GM12878 (cell line): ENCODE measurements around the gene NFKBIB. TPM values are rescaled to one million over a fixed set of nuclear protein-coding genes. Genes with fewer than 3 reads are reported as not detected.

Experiments
- ATAC-seq: fragments of 200-7000 bp; cut with Tn5 transposase; 3 replicates; pipeline ENCODE4 v1.9.1; 2020; ENCODE audit warnings: mild to moderate bottlenecking, moderate library complexity
- BruUV-seq: library from RNA; stranded (reverse); fragments of 400-500 nt; replicated peaks from 2 replicates; lab custom pipeline; 2021; lab: Mats Ljungman, UMichigan
- CTCF ChIA-PET: fragments of 300-600 bp; sonication (Branson Sonifier 250); formaldehyde crosslinking; extraction: SDS; loops from one replicate; lab custom pipeline; 2021; ENCODE audit warnings: inconsistent platforms; lab: Yijun Ruan, JAX
- POLR2A ChIA-PET: fragments of 350-600 bp; formaldehyde crosslinking; extraction: SDS; loops from one replicate; lab custom pipeline; 2021; ENCODE audit warnings: inconsistent platforms; lab: Charles Lee
- RAD21 ChIA-PET: fragments of 300-600 bp; sonication (Branson Sonifier 250); formaldehyde crosslinking; loops from one replicate; lab custom pipeline; 2023; ENCODE audit warnings: antibody characterized with exemption; ENCODE audit not compliant: unreplicated experiment; lab: Charles Lee
- SMC1A ChIA-PET: fragments of 300-600 bp; sonication (Branson Sonifier 250); formaldehyde crosslinking; loops from one replicate; lab custom pipeline; 2023; ENCODE audit not compliant: unreplicated experiment, uncharacterized antibody; lab: Charles Lee
- DNase-seq: peaks from one replicate; pipeline ENCODE4 v3.0.0-alpha.2; 2011; ENCODE audit warnings: low read depth, low spot score
- FAIRE-seq: peaks from 3 replicates; lab custom pipeline; 2011; peaks lifted over from hg19 to GRCh38; lab: Jason Lieb, UNC
- H2AFZ ChIP-seq: 2 replicates; pipeline ENCODE4 v1.6.0; 2011; ENCODE audit warnings: low read depth, low read length, control low read depth; ENCODE audit not compliant: control insufficient read depth
- H3K27ac ChIP-seq: 2 replicates; pipeline ENCODE4 v1.5.1; 2011; ENCODE audit warnings: control low read depth; ENCODE audit not compliant: control insufficient read depth, insufficient read depth
- H3K27me3 ChIP-seq, 2 experiments: replicated peaks in 1 of 2; 2 replicates each; pipeline versions ENCODE4 v1.6.0 to v1.6.1; 2011; ENCODE audit warnings: low read length in 1 of 2; ENCODE audit not compliant: control insufficient read depth in 2 of 2, insufficient read depth in 2 of 2
- H3K36me3 ChIP-seq, 2 experiments: 2 replicates each; pipeline ENCODE4 v1.5.1; 2011; ENCODE audit warnings: low read length in 1 of 2; ENCODE audit not compliant: control insufficient read depth in 2 of 2, insufficient read depth in 2 of 2
- H3K4me1 ChIP-seq: 2 replicates; pipeline ENCODE4 v1.6.1; 2011; ENCODE audit warnings: mild to moderate bottlenecking, low read length, moderate library complexity, mixed read lengths; ENCODE audit not compliant: control insufficient read depth, insufficient read depth
- H3K4me2 ChIP-seq: 2 replicates; pipeline ENCODE4 v1.6.0; 2011; ENCODE audit warnings: control low read depth; ENCODE audit not compliant: control insufficient read depth, insufficient read depth
- H3K4me3 ChIP-seq: fragments of 200-600 bp; sonication (generic); 2 replicates; pipeline ENCODE4 v1.5.1; 2016
- H3K79me2 ChIP-seq: 2 replicates; pipeline ENCODE4 v1.6.0; 2011; ENCODE audit warnings: low read length; ENCODE audit not compliant: control insufficient read depth, insufficient read depth
- H3K9ac ChIP-seq: 2 replicates; pipeline ENCODE4 v1.8.0; 2011; ENCODE audit warnings: low read length, control low read depth, mixed read lengths; ENCODE audit not compliant: control insufficient read depth, insufficient read depth
- H3K9me3 ChIP-seq: replicated peaks from 3 replicates; pipeline ENCODE4 v1.5.1; 2011; ENCODE audit warnings: mild to moderate bottlenecking, low read length; ENCODE audit not compliant: control insufficient read depth, insufficient read depth
- H4K20me1 ChIP-seq: 2 replicates; pipeline ENCODE4 v1.6.0; 2011; ENCODE audit not compliant: control insufficient read depth, insufficient read depth
- CREM ChIP-seq: IDR thresholded peaks from 2 replicates; pipeline ENCODE4 v1.6.1; 2014; ENCODE audit warnings: antibody characterized with exemption, low read depth
- EZH2 ChIP-seq: IDR thresholded peaks from 2 replicates; pipeline ENCODE4 v1.6.1; 2012; ENCODE audit warnings: low read depth, mild to moderate bottlenecking, control low read depth, inconsistent platforms, low read length, borderline replicate concordance; ENCODE audit not compliant: control insufficient read depth
- FOS ChIP-seq: IDR thresholded peaks from 3 replicates; pipeline ENCODE4 v1.6.1; 2011; ENCODE audit warnings: borderline replicate concordance; ENCODE audit not compliant: insufficient read length; ENCODE audit errors: extremely low read depth
- LARP7 ChIP-seq: fragments of 450-650 bp; IDR thresholded peaks from 2 replicates; pipeline ENCODE4 v1.6.1; 2017; ENCODE audit warnings: mild to moderate bottlenecking
- POLR2AphosphoS5 ChIP-seq: IDR thresholded peaks from 2 replicates; pipeline ENCODE4 v1.6.1; 2011; ENCODE audit warnings: mild to moderate bottlenecking, low read length, inconsistent platforms
- SREBF2 ChIP-seq: IDR thresholded peaks from 2 replicates; pipeline ENCODE4 v1.6.1; 2012; ENCODE audit warnings: mild to moderate bottlenecking, low read length
- SUPT20H ChIP-seq: IDR thresholded peaks from 2 replicates; pipeline ENCODE4 v1.6.1; 2011; ENCODE audit warnings: low read depth, mild to moderate bottlenecking, low read length, moderate library complexity, borderline replicate concordance; ENCODE audit not compliant: control insufficient read depth
- TCF7 ChIP-seq: IDR thresholded peaks from 2 replicates; pipeline ENCODE4 v1.6.1; 2014; ENCODE audit warnings: antibody characterized with exemption, borderline replicate concordance
- WGBS: methylation state at CpG from one replicate; pipeline ENCODE4 v1.1.6; 2016; ENCODE audit warnings: low lambda C conversion rate; ENCODE audit not compliant: insufficient replicate concordance, insufficient coverage; ENCODE audit errors: missing lambda C conversion rate; 5-methylcytosine and 5-hydroxymethylcytosine counted together
- in situ Hi-C: fragments of 300-500 bp; cut with MboI; formaldehyde crosslinking; loops from 9 replicates; pipeline ENCODE4 v1.14.3; 2018; ENCODE audit warnings: mixed read lengths
- intact Hi-C: fragments of 100-400 bp; cut with micrococcal nuclease; formaldehyde crosslinking; loops from one replicate; pipeline ENCODE4 v1.14.2; 2022; ENCODE audit not compliant: unreplicated experiment
- polyA plus RNA-seq, 11 experiments: library from polyadenylated mRNA; depleted of rRNA in 4 of 11; unstranded in 6 of 11; stranded (reverse) in 5 of 11; fragments of >200 nt; fragmentation: Nextera tagmentation in 4 of 11; fragmentation: Illumina TruSeq in 1 of 11; extraction: Ambion mirVana in 4 of 11; extraction: Trizol in 1 of 11; gene quantifications; 1 replicate in 1 of 11; 2 replicates in 10 of 11; pipeline versions ENCODE4 v1.2.1 to v1.2.3, GENCODE V29; 2011 to 2016; ENCODE audit warnings: inconsistent platforms in 2 of 11, missing spikeins in 2 of 11, low read depth in 1 of 11
- total RNA-seq, 4 experiments: library from RNA; depleted of rRNA in 3 of 4; stranded (reverse); fragments of >200 nt in 3 of 4; fragmentation: Illumina TruSeq in 1 of 4; extraction: Trizol in 1 of 4; gene quantifications; 2 replicates each; pipeline versions ENCODE4 v1.2.1 to v1.2.3, GENCODE V29; 2013 to 2021

NFKBIB gene
- total and polyA plus RNA-seq, 10 of the 15 experiments (the other 5 are each of a cell fraction or from before 2014, with no cell fraction given), result 1.2 to 60.9 (median 31.0) TPM

DNA sequence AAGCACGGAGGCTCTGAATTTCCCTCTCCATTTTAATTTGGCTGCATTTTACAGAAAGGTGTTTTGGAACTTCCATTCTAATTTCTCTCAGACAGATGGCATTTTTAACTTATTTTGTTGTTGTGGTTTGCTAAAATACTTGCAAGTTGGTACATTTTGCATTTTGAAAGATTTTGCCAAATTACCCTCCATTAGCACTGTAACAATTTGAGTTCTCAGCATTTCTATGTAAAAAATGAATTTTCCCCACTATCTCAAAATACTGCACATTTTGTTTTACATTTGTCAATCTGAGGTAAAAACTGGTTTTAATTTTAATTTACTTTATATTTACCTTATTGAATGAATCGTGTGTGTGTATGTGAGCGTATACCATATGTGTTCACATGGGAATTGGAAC is 43.0 kb upstream of the NFKBIB start:
- ChIA-PET POLR2A (interaction anchor here (0.7 to 2.2 kb wide), 8 partner anchors 8 to 482 kb away, joined by 3 to 15 read pairs (median 6); partner anchors contain the start of genes ACTN4, PSMD8 and RINL), CTCF (interaction anchor here (1.4 to 2.2 kb wide), 3 partner anchors 9 to 12 kb away, joined by 4 to 17 read pairs (median 5); no protein-coding TSS in a partner anchor)
- Histone ChIP-seq H3K4me3 (no peak overlapping the region), H3K4me2 (peak overlapping the region; percentile 55; the same call in 1 of the 2 replicates), H3K36me3 (no peaks in the 10 kb centered on the region), H3K9ac (no peak overlapping the region), H2AFZ (no peak overlapping the region), H3K9me3 (no peaks in the 10 kb centered on the region)
- no peak for TF ChIP-seq SUPT20H
- no peak for TF ChIP-seq CREM
- TF ChIP-seq POLR2AphosphoS5, result no peak
- no peak for TF ChIP-seq EZH2
- no peak for TF ChIP-seq SREBF2
- TF ChIP-seq TCF7, result no peak
- no peak for TF ChIP-seq FOS
- TF ChIP-seq LARP7, result no peak
- TF ChIP-seq, all 136 proteins: peak for 0
- BruUV-seq, result no TSS peak
- RAD21 ChIA-PET, result interaction anchor here (1.1 to 2.2 kb wide), 4 partner anchors 8 to 222 kb away, joined by 3 to 22 read pairs (median 12); no protein-coding TSS in a partner anchor
- SMC1A ChIA-PET, result interaction anchor here (1.3 to 3.2 kb wide), 2 partner anchors 11 to 17 kb away, joined by 3 to 39 read pairs; no protein-coding TSS in a partner anchor
- DNase-seq (no peak), FAIRE-seq (no peak), ATAC-seq (no peak)
- Histone ChIP-seq H3K4me1 (peaks cover 25% of the 10 kb centered on the region), H4K20me1 (no peaks in the 10 kb centered on the region), H3K27me3 (no peaks in the 10 kb centered on the region), H3K27ac (no peak overlapping the region), H3K79me2 (peaks cover 3% of the 10 kb centered on the region)
- WGBS, result 2% methylated on average over 3 of the region's 3 CpGs
- intact Hi-C loops, result no loop called here
- in situ Hi-C loops, result no loop called here
